ENCODE results near the gene RHBG. TPM values are rescaled to one million over a fixed set of nuclear protein-coding genes. Genes with fewer than 3 reads are reported as not detected.

The RHBG gene
- polyA plus RNA-seq, 1 donor from 2014 or later: not detected

- no peaks in the 10 kb centered on the region for H3K79me2 ChIP-seq (replicated peaks; ENCODE audit: insufficient read depth, low read length)
- H3K4me3 ChIP-seq (ENCODE audit: low read length): no peak overlapping the region
- H3K4me2 ChIP-seq (ENCODE audit: low read length): no peak overlapping the region
- no peak overlapping the region for H3K27ac ChIP-seq (ENCODE audit: low read length)
- peaks cover 95% of the 10 kb centered on the region for H3K27me3 ChIP-seq (ENCODE audit: insufficient read depth, low read depth, low read length)
- H4K20me1 ChIP-seq (ENCODE audit: insufficient read depth): no peaks in the 10 kb centered on the region
- H3K9me3 ChIP-seq (ENCODE audit: low read length): no peaks in the 10 kb centered on the region
- H3K9ac ChIP-seq (ENCODE audit: low read length): no peak overlapping the region
- TF ChIP-seq REST (IDR thresholded peaks at IDR 0.05; ENCODE audit: borderline replicate concordance) (no peak), SMC3 (conservative IDR thresholded peaks at IDR 0.05; ENCODE audit: poor library complexity) (no peak), TAF1 (IDR thresholded peaks at IDR 0.05; ENCODE audit: low read depth) (no peak), EP300 (conservative IDR thresholded peaks at IDR 0.05; ENCODE audit: poor library complexity, severe bottlenecking) (no peak), MXI1 (conservative IDR thresholded peaks at IDR 0.05; ENCODE audit: poor library complexity, severe bottlenecking) (no peak), RAD21 (conservative IDR thresholded peaks at IDR 0.05) (no peak), CTCF (IDR thresholded peaks at IDR 0.05; ENCODE audit: poor library complexity, severe bottlenecking) (no peak), EZH2 (IDR thresholded peaks at IDR 0.05; ENCODE audit: borderline replicate concordance, insufficient read depth, low read length, poor library complexity, severe bottlenecking) (no peak), POLR2AphosphoS5 (IDR thresholded peaks at IDR 0.05) (no peak)
- no peaks in the 10 kb centered on the region for H3F3A ChIP-seq (ENCODE audit: insufficient read depth, low read length, poor library complexity, severe bottlenecking)
- no peaks in the 10 kb centered on the region for H3K36me3 ChIP-seq (ENCODE audit: insufficient read depth, low read length)
- H3K9me2 ChIP-seq (ENCODE audit: insufficient read depth, low read length): no peaks in the 10 kb centered on the region
- H2AFZ ChIP-seq (ENCODE audit: low read depth, low read length): no peak overlapping the region
Observed at GRCh38 chr1:156418416-156419070, 49.5 kb downstream of the RHBG start.

GRCh38 chr1:156419854-156420204 lies 50.8 kb downstream of the RHBG start:
- no peak for TF ChIP-seq MXI1 (conservative IDR thresholded peaks at IDR 0.05; ENCODE audit: poor library complexity, severe bottlenecking)
- TF ChIP-seq REST (IDR thresholded peaks at IDR 0.05; ENCODE audit: borderline replicate concordance): no peak
- no peak for TF ChIP-seq TAF1 (IDR thresholded peaks at IDR 0.05; ENCODE audit: low read depth)
- TF ChIP-seq RAD21 (conservative IDR thresholded peaks at IDR 0.05): no peak
- TF ChIP-seq POLR2AphosphoS5 (IDR thresholded peaks at IDR 0.05): no peak
- no peak for TF ChIP-seq CTCF (IDR thresholded peaks at IDR 0.05; ENCODE audit: poor library complexity, severe bottlenecking)
- TF ChIP-seq EP300 (conservative IDR thresholded peaks at IDR 0.05; ENCODE audit: poor library complexity, severe bottlenecking): no peak
- TF ChIP-seq SMC3 (conservative IDR thresholded peaks at IDR 0.05; ENCODE audit: poor library complexity): no peak
- TF ChIP-seq EZH2 (IDR thresholded peaks at IDR 0.05; ENCODE audit: borderline replicate concordance, insufficient read depth, low read length, poor library complexity, severe bottlenecking): no peak
- no peaks in the 10 kb centered on the region for H3K79me2 ChIP-seq (replicated peaks; ENCODE audit: insufficient read depth, low read length)
- H3K4me3 ChIP-seq (ENCODE audit: low read length): no peak overlapping the region
- peaks cover 96% of the 10 kb centered on the region for H3K27me3 ChIP-seq (ENCODE audit: insufficient read depth, low read depth, low read length)
- no peaks in the 10 kb centered on the region for H4K20me1 ChIP-seq (ENCODE audit: insufficient read depth)
- H3K36me3 ChIP-seq (ENCODE audit: insufficient read depth, low read length): no peaks in the 10 kb centered on the region
- no peaks in the 10 kb centered on the region for H3F3A ChIP-seq (ENCODE audit: insufficient read depth, low read length, poor library complexity, severe bottlenecking)
- H3K9me3 ChIP-seq (ENCODE audit: low read length): no peaks in the 10 kb centered on the region
- H3K9me2 ChIP-seq (ENCODE audit: insufficient read depth, low read length): no peaks in the 10 kb centered on the region
- H2AFZ ChIP-seq (ENCODE audit: low read depth, low read length): no peak overlapping the region
- no peak overlapping the region for H3K27ac ChIP-seq (ENCODE audit: low read length)
- no peak overlapping the region for H3K4me2 ChIP-seq (ENCODE audit: low read length)
- no peak overlapping the region for H3K9ac ChIP-seq (ENCODE audit: low read length)

Measured in neural cell (in vitro differentiated cells).